GM21717 (cell line): ENCODE measurements around the gene BCL2.
"Not testable (repeated sequence)": the region's sequence is repeated elsewhere in the genome, so short reads cannot be mapped to it uniquely, and the experiment has no call there.

Experiments
- ATAC-seq: cut with Tn5 transposase; IDR thresholded peaks from one replicate; pipeline ENCODE4 v1.9.1; 2021; ENCODE audit warnings: mild to moderate bottlenecking, moderate library complexity; ENCODE audit not compliant: unreplicated experiment

BCL2 gene

DNA sequence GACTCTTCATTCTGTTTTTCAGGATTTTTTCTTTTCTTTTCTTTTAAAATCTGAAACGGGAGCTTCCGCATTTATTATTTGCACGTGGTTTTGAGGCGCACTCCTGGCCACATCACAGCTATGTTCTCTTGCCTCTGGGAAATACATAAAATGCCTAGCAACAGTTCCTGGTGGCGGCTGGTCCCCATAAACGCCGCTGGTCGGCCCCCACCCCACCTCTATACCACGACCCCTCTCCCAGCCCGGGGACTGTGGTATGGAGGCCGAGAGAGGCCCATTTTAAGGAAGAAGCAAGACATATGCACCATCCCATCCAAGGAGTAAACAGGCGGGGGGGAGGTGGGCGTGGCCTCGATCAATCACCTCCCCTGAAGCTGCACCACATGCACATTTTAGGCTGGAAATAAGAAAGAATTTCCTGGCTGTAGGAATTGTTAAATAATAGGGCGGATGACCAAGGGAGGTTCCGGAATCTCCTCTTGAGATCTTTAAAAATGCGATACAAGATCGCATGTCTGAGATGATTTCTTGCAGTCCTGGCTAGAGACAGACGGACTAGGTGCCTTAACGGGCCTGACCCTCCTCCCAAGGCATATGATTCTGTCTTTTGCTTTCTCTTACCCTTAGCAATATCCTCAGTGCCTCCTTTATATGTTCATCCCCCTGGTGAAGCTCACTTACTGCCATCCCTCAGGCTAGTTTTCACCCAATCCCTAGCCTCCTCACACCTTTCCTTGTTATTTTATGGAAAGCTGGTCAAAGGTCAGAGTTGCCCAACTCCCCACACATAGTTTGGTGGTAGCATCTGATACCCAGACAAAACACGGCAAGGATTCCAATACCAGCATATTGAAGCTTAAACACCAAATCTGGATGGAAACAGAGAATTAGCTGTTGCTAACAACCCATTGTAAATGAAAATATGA is 82.4 kb downstream of the BCL2 start:
- no peak for ATAC-seq

DNA sequence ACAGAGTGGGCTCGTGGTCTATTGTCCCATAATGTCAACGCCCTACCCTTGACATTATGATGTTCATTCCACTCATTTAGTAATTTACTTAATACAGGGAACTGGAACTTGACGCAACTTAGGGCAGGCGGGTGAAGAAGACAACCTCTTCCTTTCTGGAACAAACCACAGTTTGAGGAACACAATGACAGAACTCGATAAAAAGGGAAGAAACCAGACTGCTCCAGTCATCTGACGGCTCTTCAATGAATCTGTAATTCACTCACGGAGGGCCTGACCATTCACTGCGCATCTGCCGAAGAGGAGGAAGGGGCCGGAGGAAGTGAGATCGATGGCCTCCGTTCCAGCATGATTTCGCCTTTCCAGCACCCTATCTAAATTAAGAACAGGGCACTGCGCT is 83.2 kb downstream of the BCL2 start:
- no peak for ATAC-seq

GRCh38 chr18:63235920-63236319 is 83.6 kb downstream of the BCL2 start:
- not testable (repeated sequence) for ATAC-seq

- no peak for ATAC-seq
Measured at GRCh38 chr18:63234841-63235240, 84.7 kb downstream of the BCL2 start.

GRCh38 chr18:63234432-63234831 is 85.1 kb downstream of the BCL2 start:
- no peak for ATAC-seq

- ATAC-seq: no peak
Measured at GRCh38 chr18:63233334-63233733, 86.2 kb downstream of the BCL2 start.

DNA sequence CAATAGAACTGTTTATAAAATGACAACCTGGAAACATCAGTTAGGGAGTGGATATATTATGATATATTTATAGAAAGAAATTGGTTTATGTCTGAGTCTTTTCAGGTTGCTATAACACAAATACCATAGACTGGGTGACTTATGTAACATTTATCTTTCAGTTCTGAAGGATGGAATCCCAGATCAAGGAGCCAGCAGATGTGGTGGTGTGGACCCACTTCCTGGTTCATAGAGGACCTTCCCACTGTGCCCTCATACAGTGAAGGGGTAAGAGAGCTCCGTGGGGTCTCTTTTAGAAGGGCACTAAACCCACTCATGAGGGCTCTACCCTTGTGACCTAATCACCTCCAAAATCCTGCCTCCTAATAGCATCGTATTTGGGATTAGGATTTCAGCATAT is 86.7 kb downstream of the BCL2 start:
- no peak for ATAC-seq

GRCh38 chr18:63229971-63230370 is 89.6 kb downstream of the BCL2 start:
- no peak for ATAC-seq

- no peak for ATAC-seq
Measured at GRCh38 chr18:63225434-63225833, 94.1 kb downstream of the BCL2 start.

DNA sequence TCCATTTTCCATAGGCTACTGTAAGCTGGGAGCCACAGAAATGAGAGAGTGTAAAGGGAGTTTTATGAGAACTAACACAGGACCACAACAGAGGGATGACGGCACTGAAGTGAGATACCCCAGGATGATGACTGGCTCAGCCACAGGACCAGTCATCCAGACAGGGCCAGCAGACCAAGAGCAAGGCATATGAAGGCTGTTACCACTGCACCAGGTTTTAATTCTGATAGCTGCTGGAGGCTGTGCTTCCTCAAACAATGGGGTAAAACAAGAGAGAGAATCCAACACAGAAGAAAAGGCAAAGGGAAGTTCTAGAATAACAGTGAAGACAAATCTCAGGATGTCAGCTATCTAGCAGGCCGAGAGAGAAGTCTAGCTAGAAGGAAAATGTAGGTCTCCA is 94.9 kb downstream of the BCL2 start:
- peak; percentile 51 for ATAC-seq

DNA sequence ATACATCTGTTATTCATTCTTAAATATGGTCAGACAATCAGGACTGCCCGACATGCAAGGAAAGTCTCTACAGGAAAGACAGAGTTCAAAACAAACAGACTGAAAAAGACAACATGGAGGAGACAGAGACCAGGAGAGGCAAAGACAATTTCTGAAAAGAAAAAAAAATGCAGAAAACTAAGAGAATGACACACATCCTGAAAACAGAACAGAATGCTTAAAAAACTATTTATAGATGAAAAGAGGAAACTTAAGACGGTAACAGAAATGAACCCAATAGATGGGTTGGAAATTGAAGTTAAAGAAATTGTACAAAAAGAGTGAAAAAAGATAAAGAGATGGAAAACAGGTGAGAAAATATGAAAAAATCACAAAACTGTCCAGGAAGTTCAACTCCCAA is 95.7 kb downstream of the BCL2 start:
- no peak for ATAC-seq

DNA sequence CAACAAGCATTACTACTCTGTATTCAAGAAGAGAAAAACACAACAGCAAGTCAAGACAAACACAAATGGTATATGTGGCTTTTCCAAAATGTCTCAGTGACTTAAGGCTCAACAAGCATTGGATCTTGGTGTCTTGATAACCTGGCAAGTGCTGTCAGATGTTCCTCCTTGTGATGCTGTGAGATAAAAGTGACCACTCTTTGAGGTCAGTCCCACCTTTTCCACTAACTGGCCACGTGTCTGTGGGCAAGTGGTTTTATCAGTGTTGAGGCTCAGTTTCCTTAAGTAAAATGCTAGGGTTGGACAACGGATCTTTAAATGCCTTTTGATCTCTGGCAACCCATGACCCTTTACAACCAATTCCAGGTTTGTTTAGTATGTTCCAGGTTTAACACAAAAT is 98.7 kb downstream of the BCL2 start:
- no peak for ATAC-seq

DNA sequence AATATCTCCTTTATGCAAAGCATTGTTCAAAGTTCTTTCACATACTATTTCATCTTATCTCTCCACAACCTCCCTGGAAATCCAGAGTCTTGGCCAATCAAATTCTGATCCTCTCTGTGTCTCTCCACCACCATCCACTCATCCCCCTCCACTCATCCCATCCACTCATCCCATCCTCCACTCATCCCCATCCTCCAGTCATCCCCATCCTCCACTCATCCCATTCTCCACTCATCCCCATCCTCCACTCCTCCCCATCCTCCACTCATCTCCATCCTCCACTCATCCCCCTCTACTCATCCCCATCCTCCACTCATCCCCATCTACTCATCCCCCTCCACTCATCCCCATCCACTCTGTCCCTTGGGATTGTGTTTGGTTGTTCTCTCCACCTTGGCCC is 101.1 kb downstream of the BCL2 start:
- ATAC-seq: no peak

DNA sequence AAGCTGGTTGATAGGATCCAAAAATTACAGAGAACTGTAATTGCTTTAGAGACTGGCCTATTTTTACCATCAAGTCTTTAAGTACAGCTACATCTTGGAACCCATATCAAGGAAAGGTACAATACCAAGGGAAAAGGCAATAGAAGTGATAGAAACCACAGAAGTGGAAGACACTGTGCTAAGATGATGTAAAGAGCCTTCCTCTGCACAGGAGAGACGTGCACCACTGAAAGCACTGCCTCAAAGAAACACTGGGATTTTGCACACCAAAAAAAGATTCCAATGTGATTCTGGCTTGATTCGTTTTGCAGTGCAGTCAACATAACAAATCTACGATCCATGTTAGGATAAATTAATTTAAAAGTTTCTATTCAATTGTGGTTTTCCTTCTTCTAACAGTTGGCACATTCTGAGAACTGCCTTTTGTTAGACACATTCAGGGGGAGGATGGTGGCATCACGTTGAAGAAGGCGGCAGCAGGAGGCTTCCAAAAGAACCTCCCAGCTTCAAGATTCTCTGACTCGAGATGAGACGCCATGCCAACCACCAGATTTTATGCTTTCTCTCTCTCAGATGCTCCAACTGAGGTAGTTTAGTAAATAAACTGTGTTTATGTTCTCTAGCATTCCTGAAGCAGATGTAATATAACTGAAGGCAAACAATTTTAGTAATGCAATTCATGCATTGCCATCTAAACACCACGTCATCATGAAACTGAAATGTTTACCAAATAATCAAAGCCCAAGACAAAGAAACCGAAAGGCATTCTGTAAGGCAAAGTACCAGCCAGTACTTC is 102.9 kb downstream of the BCL2 start:
- ATAC-seq: peak; percentile 54

DNA sequence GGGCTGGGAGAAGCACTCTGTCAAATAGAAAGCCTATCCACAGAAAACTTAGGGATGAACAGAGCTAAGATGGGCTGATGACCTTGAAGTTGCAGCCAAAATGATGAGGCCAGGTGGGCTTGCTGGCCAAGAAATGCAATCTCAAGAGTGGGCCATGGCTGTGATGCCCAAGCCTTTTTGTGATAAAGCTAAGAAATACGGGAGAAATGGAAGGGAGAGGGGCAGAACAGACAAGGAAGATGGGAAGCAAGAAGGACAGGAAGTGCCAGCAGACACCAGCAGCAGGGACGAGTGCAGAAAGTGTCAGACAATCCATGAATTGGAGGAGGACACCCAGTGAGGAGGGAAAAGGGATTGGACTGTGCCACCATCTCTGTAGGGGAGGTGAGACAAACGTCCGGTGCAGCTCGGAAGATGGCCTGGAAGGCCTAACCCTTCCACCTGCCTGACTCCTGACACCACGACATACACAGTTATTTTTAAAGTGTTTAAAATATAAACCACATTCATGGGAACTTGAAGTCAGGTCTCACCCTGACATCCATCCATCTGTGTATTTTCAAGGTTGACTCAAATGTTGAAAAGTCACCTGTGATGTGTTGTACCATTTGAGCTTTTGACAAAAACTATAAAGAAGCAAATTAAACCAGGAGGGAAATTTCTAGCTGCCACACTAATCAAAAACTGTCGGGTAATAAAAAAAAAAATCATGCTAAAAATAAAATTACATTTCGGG is 105.5 kb downstream of the BCL2 start:
- no peak for ATAC-seq

- no peak for ATAC-seq
Measured at GRCh38 chr18:63213331-63213900, 106.2 kb downstream of the BCL2 start.

DNA sequence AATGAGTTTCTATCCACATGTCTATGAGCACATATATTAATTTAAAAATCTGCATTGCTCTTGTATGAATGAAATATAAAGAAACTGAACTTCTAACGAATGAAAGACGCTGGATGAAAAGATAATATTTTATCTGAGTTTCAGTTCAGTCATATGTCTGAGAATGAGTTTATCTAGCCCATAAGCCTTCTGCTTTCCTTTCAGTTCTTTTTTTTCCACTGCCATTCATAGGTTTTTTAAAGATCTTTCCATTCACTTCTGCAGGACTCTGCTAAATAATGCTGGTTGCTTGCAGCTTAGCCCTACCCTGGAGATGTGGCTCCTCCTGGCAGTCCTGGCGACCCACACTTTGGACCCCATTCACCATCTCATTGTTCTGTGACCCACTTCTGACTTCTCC is 109.0 kb downstream of the BCL2 start:
- no peak for ATAC-seq

DNA sequence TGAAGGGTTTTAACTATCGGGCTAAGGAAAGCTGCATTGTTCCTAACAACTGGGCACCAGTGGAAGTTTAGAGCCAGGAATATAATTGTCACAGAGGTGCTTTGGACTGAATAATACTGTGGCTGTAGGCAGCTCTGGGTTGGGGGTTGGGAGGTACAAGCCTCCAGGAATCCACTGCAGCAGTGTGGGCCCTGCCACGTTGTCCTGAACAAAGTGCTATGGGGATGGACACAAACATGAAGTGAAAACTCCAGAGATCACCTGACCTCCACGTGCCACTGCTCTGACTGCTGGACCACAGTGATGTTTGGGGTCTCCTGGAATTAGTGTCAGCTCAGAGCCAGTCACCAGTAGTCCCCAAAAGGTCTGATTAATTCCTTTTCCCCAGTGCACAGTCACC is 110.9 kb downstream of the BCL2 start:
- ATAC-seq: no peak

DNA sequence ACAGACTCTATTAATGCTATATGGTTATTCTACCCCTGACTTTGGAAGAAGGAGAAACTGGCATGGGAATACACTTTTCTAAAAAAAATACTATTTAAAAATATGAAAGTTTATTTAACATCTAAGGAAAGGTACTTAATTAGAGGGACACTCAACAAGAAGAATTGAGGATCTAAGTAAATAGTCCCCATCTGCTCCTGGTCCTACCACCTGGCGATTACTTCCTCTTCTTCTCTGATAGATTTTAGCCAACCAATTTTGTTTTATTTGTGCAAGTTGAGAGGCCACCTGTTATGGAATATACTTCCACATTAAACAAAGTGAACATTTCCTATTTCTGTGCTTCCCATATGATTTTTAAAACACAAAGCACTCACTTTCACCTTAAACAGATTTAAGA is 111.7 kb downstream of the BCL2 start:
- ATAC-seq: no peak

- no peak for ATAC-seq
Measured at GRCh38 chr18:63207143-63207790, 112.3 kb downstream of the BCL2 start.
